Liver (tissue), 2 donors: ENCODE data around the gene EPB41L3.

Source experiments
- CTCF ChIP-seq: fragments of 150-350 bp; IDR thresholded peaks from 2 replicates; pipeline ENCODE4 v1.5.1; 2017; ENCODE audit warnings: improper control_type of control experiment, low read depth, low read length; ENCODE audit not compliant: missing input control
- MAX ChIP-seq: IDR thresholded peaks from 2 replicates; pipeline ENCODE4 v1.6.1; 2016; ENCODE audit warnings: antibody characterized with exemption
- REST ChIP-seq: IDR thresholded peaks from 2 replicates; pipeline ENCODE4 v1.6.1; 2016; ENCODE audit warnings: antibody characterized with exemption, mild to moderate bottlenecking
- TF ChIP-seq, protein P1 (sequence below): IDR thresholded peaks from 2 replicates; pipeline ENCODE4 v1.6.1; 2016; ENCODE audit warnings: antibody characterized with exemption
- donor health status: healthy.

DNA sequence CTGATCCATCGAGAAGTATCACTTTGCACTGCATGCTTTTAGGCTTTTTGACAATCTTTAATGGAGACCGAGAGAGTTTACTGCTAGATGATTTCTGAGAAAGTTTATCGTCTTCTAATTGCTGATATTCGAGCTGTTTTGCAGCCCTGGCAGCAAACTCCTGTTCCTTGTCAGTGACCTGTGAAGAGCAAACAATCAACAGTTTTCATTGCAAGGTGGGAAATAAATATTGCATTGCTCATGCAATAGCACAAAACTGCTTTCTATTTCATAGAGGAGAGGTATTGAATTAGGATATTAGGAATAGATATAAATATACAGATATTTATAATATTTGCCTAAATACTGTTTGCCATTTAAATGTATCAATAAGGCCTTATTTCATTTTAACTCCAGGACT lies 65.5 kb downstream of the EPB41L3 start:
- no peak for TF ChIP-seq CTCF
- TF ChIP-seq REST, result no peak
- TF ChIP-seq, protein P1, sequence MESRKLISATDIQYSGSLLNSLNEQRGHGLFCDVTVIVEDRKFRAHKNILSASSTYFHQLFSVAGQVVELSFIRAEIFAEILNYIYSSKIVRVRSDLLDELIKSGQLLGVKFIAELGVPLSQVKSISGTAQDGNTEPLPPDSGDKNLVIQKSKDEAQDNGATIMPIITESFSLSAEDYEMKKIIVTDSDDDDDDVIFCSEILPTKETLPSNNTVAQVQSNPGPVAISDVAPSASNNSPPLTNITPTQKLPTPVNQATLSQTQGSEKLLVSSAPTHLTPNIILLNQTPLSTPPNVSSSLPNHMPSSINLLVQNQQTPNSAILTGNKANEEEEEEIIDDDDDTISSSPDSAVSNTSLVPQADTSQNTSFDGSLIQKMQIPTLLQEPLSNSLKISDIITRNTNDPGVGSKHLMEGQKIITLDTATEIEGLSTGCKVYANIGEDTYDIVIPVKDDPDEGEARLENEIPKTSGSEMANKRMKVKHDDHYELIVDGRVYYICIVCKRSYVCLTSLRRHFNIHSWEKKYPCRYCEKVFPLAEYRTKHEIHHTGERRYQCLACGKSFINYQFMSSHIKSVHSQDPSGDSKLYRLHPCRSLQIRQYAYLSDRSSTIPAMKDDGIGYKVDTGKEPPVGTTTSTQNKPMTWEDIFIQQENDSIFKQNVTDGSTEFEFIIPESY, result no peak
- TF ChIP-seq MAX, result no peak
